Endothelial cell of umbilical vein (primary cell): ENCODE measurements around the gene ANKH. TPM values are rescaled to one million over a fixed set of nuclear protein-coding genes. Genes with fewer than 3 reads are reported as not detected.

Source experiments
- BruUV-seq: library from RNA; stranded (reverse); fragments of 400-500 nt; replicated peaks from 2 replicates; lab custom pipeline; 2021; lab: Mats Ljungman, UMichigan
- CTCF ChIA-PET: fragments of 300-600, 350-600 bp; sonication (Branson Sonifier 250); formaldehyde crosslinking; loops from one replicate; lab custom pipeline; 2021; ENCODE audit warnings: antibody characterized with exemption, inconsistent platforms; lab: Charles Lee
- POLR2A ChIA-PET: fragments of 300-600, 350-600 bp; sonication (Branson Sonifier 250); formaldehyde crosslinking; loops from one replicate; lab custom pipeline; 2021; ENCODE audit warnings: antibody characterized with exemption, inconsistent platforms; lab: Charles Lee
- DNase-seq: peaks from one replicate; pipeline ENCODE4 v3.0.0-alpha.2; 2011; ENCODE audit warnings: low read depth, low spot score
- FAIRE-seq: peaks from 2 replicates; lab custom pipeline; 2011; peaks lifted over from hg19 to GRCh38; lab: Jason Lieb, UNC
- H2AFZ ChIP-seq: 2 replicates; pipeline ENCODE4 v1.6.0; 2012; ENCODE audit warnings: low read depth, low read length, control low read depth, inconsistent platforms
- H3K27ac ChIP-seq: 2 replicates; pipeline ENCODE4 v1.5.1; 2011; ENCODE audit warnings: low read depth, mild to moderate bottlenecking, control low read depth, low read length, moderate library complexity; ENCODE audit not compliant: insufficient read depth
- H3K27me3 ChIP-seq, 2 experiments: 2 replicates each; pipeline versions ENCODE4 v1.6.0 to v1.6.1; 2011; ENCODE audit warnings: low read length in 2 of 2, mixed read lengths in 1 of 2; ENCODE audit not compliant: control insufficient read depth in 2 of 2, insufficient read depth in 2 of 2
- H3K36me3 ChIP-seq, 2 experiments: 2 replicates in 1 of 2; 3 replicates in 1 of 2; pipeline ENCODE4 v1.5.1; 2011; ENCODE audit warnings: low read length in 2 of 2, mild to moderate bottlenecking in 1 of 2, moderate library complexity in 1 of 2; ENCODE audit not compliant: control insufficient read depth in 2 of 2, insufficient read depth in 2 of 2; ENCODE audit errors: extremely low read depth in 1 of 2
- H3K4me1 ChIP-seq: 3 replicates; pipeline ENCODE4 v1.5.1; 2011; ENCODE audit warnings: mild to moderate bottlenecking, low read length; ENCODE audit not compliant: control insufficient read depth, insufficient read depth; ENCODE audit errors: extremely low read depth
- H3K4me2 ChIP-seq: 2 replicates; pipeline ENCODE4 v1.6.1; 2011; ENCODE audit warnings: low read length, control low read depth, mixed read lengths; ENCODE audit not compliant: insufficient read depth
- H3K4me3 ChIP-seq, 3 experiments: fragments of 200-600 bp in 1 of 3; sonication (generic), shearing (Covaris generic) in 1 of 3; replicated peaks in 1 of 3; 2 replicates each; pipeline ENCODE4 v1.5.1; 2011 to 2016; ENCODE audit warnings: control low read depth in 3 of 3, low read length in 3 of 3, mild to moderate bottlenecking in 2 of 3, inconsistent platforms in 1 of 3, low read depth in 1 of 3, moderate library complexity in 1 of 3; ENCODE audit not compliant: insufficient read depth in 1 of 3
- H3K79me2 ChIP-seq: 2 replicates; pipeline ENCODE4 v1.6.0; 2012; ENCODE audit warnings: low read length, inconsistent platforms; ENCODE audit not compliant: control insufficient read depth, insufficient read depth
- H3K9ac ChIP-seq: replicated peaks from 2 replicates; pipeline ENCODE3; 2011; ENCODE audit warnings: low read length, control low read depth; ENCODE audit not compliant: insufficient read depth; ENCODE audit errors: extremely low read depth
- H3K9me1 ChIP-seq: replicated peaks from 3 replicates; pipeline ENCODE4 v1.6.0; 2011; ENCODE audit warnings: mild to moderate bottlenecking, low read length; ENCODE audit not compliant: control insufficient read depth, insufficient read depth; ENCODE audit errors: extremely low read depth
- H3K9me3 ChIP-seq: replicated peaks from 2 replicates; pipeline ENCODE4 v1.5.1; 2012; ENCODE audit warnings: low read length, inconsistent platforms; ENCODE audit not compliant: control insufficient read depth, insufficient read depth
- H4K20me1 ChIP-seq: replicated peaks from 2 replicates; pipeline ENCODE3; 2011; ENCODE audit warnings: mild to moderate bottlenecking, low read length; ENCODE audit not compliant: control insufficient read depth, insufficient read depth; ENCODE audit errors: extremely low read depth
- EZH2 ChIP-seq: IDR thresholded peaks from 2 replicates; pipeline ENCODE4 v1.6.1; 2012; ENCODE audit warnings: borderline replicate concordance, low read depth, mild to moderate bottlenecking, moderate library complexity, low read length, inconsistent platforms; ENCODE audit not compliant: severe bottlenecking
- FOS ChIP-seq: IDR thresholded peaks from 2 replicates; pipeline ENCODE4 v1.6.1; 2011; ENCODE audit warnings: mild to moderate bottlenecking, low read length, moderate library complexity, borderline replicate concordance; ENCODE audit not compliant: insufficient read depth
- GATA2 ChIP-seq: IDR thresholded peaks from 2 replicates; pipeline ENCODE4 v1.7.0; 2011; ENCODE audit warnings: low read depth, mild to moderate bottlenecking, moderate library complexity, mixed read lengths, low read length; ENCODE audit not compliant: insufficient read length, insufficient read depth
- JUN ChIP-seq: IDR thresholded peaks from 2 replicates; pipeline ENCODE4 v1.6.1; 2011; ENCODE audit warnings: borderline replicate concordance, low read depth; ENCODE audit not compliant: insufficient read length, insufficient read depth
- MYC ChIP-seq: IDR thresholded peaks from one replicate; pipeline ENCODE4 v1.6.1; 2011; ENCODE audit warnings: mild to moderate bottlenecking, low read depth, low read length
- POLR2A ChIP-seq: IDR thresholded peaks from 2 replicates; pipeline ENCODE4 v1.6.1; 2012; ENCODE audit warnings: low read depth, mild to moderate bottlenecking, control low read depth, low read length
- POLR2AphosphoS5 ChIP-seq: IDR thresholded peaks from 2 replicates; pipeline ENCODE4 v1.6.1; 2012; ENCODE audit warnings: low read depth, mild to moderate bottlenecking, control low read depth, low read length, moderate library complexity; ENCODE audit not compliant: insufficient read depth
- dilution Hi-C: fragments of 300-500 bp; cut with MboI; formaldehyde crosslinking; loops from one replicate; pipeline ENCODE4 v1.15.0; 2019; ENCODE audit warnings: low sequenced_read_pairs; ENCODE audit not compliant: extremely low pct_ligation_motif_present
- intact Hi-C: fragments of 100-400 bp; cut with micrococcal nuclease; formaldehyde crosslinking; loops from one replicate; pipeline ENCODE4 v1.10.0; 2022
- polyA plus RNA-seq, 4 experiments: library from polyadenylated mRNA; depleted of rRNA in 3 of 4; stranded (reverse) in 3 of 4; unstranded in 1 of 4; fragments of >200 nt; gene quantifications; 2 replicates each; pipeline versions ENCODE4 v1.2.1 to v1.2.3, GENCODE V29; 2011 to 2012; ENCODE audit warnings: missing spikeins in 1 of 4
- total RNA-seq: library from RNA; stranded (reverse); gene quantifications from 2 replicates; pipeline ENCODE4 v1.2.3, GENCODE V29; 2021
- TF ChIP-seq, protein P1 (sequence below): IDR thresholded peaks from 2 replicates; pipeline ENCODE4 v1.6.1; 2011; ENCODE audit not compliant: insufficient read depth, insufficient read length
- TF ChIP-seq, protein P2 (sequence below), 2 donors: IDR thresholded peaks; 1 replicate in 1 of 2; 2 replicates in 1 of 2; pipeline ENCODE4 v1.5.1; 2011; ENCODE audit warnings: low read length in 2 of 2, mild to moderate bottlenecking in 2 of 2, moderate library complexity in 2 of 2, control low read depth in 1 of 2, inconsistent platforms in 1 of 2, low read depth in 1 of 2; ENCODE audit not compliant: insufficient read depth in 1 of 2; ENCODE audit errors: extremely low read depth in 1 of 2

The ANKH gene
- total and polyA plus RNA-seq, 2 donors (not counting 3 experiments of a cell fraction or from before 2014, with no cell fraction given), result 12.7 to 31.4 TPM

DNA sequence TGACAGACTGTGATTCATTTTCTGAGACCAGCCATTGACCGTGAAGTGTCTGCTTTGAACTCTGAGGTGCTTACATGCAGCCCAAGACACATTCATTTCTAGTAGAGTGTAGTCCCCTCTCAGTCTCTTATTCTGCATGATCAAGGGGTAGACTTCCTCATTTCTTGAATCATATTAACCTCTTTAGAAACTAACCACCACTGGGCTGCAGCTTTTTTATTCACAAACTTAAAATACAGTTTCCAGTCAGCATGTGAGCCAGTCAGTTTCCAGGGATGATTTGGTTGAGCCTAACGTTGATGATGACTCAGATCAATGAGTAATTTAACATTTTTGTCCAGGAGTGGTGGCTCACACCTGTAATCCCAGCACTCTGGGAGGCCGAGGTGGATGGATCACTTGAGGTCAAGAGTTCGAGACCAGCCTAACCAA is 147.9 kb downstream of the ANKH start:
- no peak for TF ChIP-seq POLR2A
- Histone ChIP-seq H3K4me1 (no peaks in the 10 kb centered on the region), H2AFZ (no peak overlapping the region), H3K36me3 (no peaks in the 10 kb centered on the region), H3K27me3 (no peaks in the 10 kb centered on the region), H3K4me3 (no peak overlapping the region), H4K20me1 (no peaks in the 10 kb centered on the region), H3K27ac (no peak overlapping the region), H3K9me3 (no peaks in the 10 kb centered on the region), H3K9me1 (no peaks in the 10 kb centered on the region), H3K79me2 (no peaks in the 10 kb centered on the region), H3K4me2 (no peak overlapping the region), H3K9ac (no peak overlapping the region)
- DNase-seq, result no peak
- dilution Hi-C loops (no loop called here), intact Hi-C loops (no loop called here)
- POLR2A ChIA-PET, result interaction anchor here (0.6 kb wide), 1 partner anchor 141 kb away, joined by 4 read pairs; no protein-coding TSS in a partner anchor
- BruUV-seq, result no TSS peak
- FAIRE-seq, result no peak
- CTCF ChIA-PET, result interaction anchor here (5.2 to 10.2 kb wide), 2 partner anchors 280 to 290 kb away, joined by 48 to 168 read pairs; no protein-coding TSS in a partner anchor

DNA sequence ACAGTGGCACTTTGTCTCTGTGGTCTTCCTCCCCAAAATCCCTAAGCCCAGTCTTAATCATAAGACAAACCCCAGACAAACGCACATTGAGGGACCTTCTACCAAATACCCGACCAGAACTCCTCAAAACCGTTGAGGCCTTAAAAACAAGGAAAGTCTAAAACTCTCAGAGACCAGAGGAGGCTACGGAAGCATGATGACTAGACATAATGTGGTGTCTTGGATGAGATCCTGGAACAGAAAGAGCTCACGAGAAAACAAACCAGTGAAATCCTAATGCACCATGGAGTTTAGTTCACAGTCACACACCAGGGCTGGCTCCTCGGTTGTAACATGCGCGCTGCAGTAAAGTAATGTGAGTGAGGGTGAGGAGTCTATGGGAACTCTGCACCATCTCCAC is 148.7 kb downstream of the ANKH start:
- no peak overlapping the region for H3K9ac ChIP-seq
- no peak overlapping the region for H3K4me2 ChIP-seq
- no peaks in the 10 kb centered on the region for H4K20me1 ChIP-seq
- TF ChIP-seq, protein P1, sequence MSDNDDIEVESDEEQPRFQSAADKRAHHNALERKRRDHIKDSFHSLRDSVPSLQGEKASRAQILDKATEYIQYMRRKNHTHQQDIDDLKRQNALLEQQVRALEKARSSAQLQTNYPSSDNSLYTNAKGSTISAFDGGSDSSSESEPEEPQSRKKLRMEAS, result no peak
- no peak for TF ChIP-seq MYC
- TF ChIP-seq, protein P2, sequence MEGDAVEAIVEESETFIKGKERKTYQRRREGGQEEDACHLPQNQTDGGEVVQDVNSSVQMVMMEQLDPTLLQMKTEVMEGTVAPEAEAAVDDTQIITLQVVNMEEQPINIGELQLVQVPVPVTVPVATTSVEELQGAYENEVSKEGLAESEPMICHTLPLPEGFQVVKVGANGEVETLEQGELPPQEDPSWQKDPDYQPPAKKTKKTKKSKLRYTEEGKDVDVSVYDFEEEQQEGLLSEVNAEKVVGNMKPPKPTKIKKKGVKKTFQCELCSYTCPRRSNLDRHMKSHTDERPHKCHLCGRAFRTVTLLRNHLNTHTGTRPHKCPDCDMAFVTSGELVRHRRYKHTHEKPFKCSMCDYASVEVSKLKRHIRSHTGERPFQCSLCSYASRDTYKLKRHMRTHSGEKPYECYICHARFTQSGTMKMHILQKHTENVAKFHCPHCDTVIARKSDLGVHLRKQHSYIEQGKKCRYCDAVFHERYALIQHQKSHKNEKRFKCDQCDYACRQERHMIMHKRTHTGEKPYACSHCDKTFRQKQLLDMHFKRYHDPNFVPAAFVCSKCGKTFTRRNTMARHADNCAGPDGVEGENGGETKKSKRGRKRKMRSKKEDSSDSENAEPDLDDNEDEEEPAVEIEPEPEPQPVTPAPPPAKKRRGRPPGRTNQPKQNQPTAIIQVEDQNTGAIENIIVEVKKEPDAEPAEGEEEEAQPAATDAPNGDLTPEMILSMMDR (IDR thresholded peaks at IDR 0.05; ENCODE audit: extremely low read depth in 1 of 2, insufficient read depth in 1 of 2, low read depth in 1 of 2, low read length in 2 of 2), result no peak
- no peak for TF ChIP-seq JUN
- TF ChIP-seq EZH2, result no peak
- TF ChIP-seq GATA2, result no peak
- TF ChIP-seq POLR2A, result no peak
- TF ChIP-seq FOS, result no peak
- TF ChIP-seq POLR2AphosphoS5, result no peak
- no peaks in the 10 kb centered on the region for H3K9me3 ChIP-seq
- CTCF ChIA-PET, result interaction anchor here (10.2 kb wide), 1 partner anchor 281 kb away, joined by 168 read pairs; no protein-coding TSS in a partner anchor
- DNase-seq, result no peak
- no peak overlapping the region for H3K4me3 ChIP-seq
- no peaks in the 10 kb centered on the region for H3K9me1 ChIP-seq
- no peak overlapping the region for H3K27ac ChIP-seq
- no peaks in the 10 kb centered on the region for H3K27me3 ChIP-seq
- intact Hi-C loops (no loop called here), dilution Hi-C loops (no loop called here)
- H3K79me2 ChIP-seq, result no peaks in the 10 kb centered on the region
- FAIRE-seq, result no peak
- POLR2A ChIA-PET, result no interaction called here
- H2AFZ ChIP-seq, result no peak overlapping the region
- no peaks in the 10 kb centered on the region for H3K4me1 ChIP-seq
- H3K36me3 ChIP-seq, result no peaks in the 10 kb centered on the region
- BruUV-seq, result no TSS peak
